GM12872 (cell line): ENCODE results near the gene VWA5B1.

Source experiments
- TF ChIP-seq, protein P1 (sequence below): IDR thresholded peaks from 3 replicates; pipeline ENCODE4 v1.5.1; 2011; ENCODE audit warnings: low read depth, mild to moderate bottlenecking, low read length, moderate library complexity; ENCODE audit not compliant: insufficient read depth

The VWA5B1 gene

GRCh38 chr1:20379075-20379474 is 88.4 kb downstream of the VWA5B1 start:
- TF ChIP-seq, protein P1, sequence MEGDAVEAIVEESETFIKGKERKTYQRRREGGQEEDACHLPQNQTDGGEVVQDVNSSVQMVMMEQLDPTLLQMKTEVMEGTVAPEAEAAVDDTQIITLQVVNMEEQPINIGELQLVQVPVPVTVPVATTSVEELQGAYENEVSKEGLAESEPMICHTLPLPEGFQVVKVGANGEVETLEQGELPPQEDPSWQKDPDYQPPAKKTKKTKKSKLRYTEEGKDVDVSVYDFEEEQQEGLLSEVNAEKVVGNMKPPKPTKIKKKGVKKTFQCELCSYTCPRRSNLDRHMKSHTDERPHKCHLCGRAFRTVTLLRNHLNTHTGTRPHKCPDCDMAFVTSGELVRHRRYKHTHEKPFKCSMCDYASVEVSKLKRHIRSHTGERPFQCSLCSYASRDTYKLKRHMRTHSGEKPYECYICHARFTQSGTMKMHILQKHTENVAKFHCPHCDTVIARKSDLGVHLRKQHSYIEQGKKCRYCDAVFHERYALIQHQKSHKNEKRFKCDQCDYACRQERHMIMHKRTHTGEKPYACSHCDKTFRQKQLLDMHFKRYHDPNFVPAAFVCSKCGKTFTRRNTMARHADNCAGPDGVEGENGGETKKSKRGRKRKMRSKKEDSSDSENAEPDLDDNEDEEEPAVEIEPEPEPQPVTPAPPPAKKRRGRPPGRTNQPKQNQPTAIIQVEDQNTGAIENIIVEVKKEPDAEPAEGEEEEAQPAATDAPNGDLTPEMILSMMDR, result no peak

- TF ChIP-seq, protein P1, result no peak
Observed at GRCh38 chr1:20380175-20380574, 89.5 kb downstream of the VWA5B1 start.

DNA sequence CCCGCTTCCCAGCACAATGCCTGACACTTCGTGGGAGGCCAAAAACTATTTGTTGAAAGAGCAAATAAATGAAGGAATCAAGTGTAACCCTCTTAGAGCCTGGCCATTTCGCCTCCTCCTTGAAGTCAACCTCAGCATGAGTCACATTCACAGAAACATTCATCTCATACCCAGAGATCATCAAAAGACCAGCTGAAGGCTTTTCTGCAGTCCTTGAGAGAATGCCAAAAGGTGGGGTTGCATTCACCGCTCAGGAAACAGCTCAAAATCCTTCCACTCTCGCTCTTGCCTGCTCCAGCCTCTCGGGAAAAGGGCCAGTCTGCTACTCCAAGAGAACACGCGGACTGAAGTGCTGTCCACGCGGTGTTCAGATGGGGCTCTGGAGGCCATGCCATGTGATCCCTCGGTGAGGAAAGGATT is 90.0 kb downstream of the VWA5B1 start:
- TF ChIP-seq, protein P1, result no peak

DNA sequence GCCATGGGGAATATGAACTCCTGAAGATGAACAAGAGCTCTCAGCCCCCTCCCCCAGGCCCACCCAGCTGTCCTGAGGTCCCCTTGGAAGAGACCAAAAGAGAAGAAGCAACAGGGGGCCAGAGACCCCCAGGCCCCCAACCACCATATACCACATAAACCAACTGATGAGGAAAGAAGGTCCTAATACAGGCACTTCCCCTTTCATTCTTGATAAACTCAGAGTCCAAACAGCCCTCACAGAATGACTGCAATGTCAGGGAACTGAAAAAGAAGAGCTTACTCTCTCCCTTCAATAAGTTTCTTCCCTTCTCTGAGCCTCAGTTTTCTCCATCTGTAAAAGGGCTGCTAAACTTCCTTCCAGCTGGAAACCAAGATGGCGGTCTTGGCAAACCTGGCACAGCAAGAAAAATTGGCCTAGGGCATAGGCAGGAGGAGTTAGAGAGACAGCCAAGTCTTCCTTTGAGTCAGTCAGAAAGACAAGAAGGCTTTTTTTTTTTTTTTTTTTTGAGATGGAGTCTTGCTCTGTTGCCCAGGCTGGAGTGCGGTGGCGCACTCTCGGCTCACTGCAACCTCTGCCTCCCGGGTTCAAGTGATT is 90.5 kb downstream of the VWA5B1 start:
- TF ChIP-seq, protein P1, result no peak

GRCh38 chr1:20381961-20382360 is 91.3 kb downstream of the VWA5B1 start:
- TF ChIP-seq, protein P1, result no peak

GRCh38 chr1:20382711-20383110 is 92.0 kb downstream of the VWA5B1 start:
- TF ChIP-seq, protein P1, result no peak

- TF ChIP-seq, protein P1, result no peak
Observed at GRCh38 chr1:20383631-20384030, 93.0 kb downstream of the VWA5B1 start.
